ENCODE results near the gene CCBE1.

DNA sequence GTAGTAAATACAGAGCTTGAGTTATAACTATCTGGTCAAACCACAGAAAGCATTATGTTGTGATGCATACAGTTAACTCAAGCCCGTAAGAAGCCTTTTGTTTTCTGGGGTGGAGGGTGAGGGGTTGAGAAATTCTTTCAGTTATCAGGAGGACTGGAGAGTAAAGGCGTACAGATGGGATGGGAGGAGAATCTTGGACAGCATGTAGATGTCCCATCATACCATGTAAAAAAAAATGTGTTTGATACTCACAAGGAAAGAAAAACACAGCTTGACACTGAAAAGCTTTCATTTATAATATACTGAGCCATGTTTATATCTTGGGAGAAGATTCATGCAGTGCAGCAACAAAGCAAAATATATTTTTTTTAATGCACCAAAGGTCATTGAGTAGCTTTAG, 12.4 kb downstream of the CCBE1 start:
- TF ChIP-seq, protein P1, sequence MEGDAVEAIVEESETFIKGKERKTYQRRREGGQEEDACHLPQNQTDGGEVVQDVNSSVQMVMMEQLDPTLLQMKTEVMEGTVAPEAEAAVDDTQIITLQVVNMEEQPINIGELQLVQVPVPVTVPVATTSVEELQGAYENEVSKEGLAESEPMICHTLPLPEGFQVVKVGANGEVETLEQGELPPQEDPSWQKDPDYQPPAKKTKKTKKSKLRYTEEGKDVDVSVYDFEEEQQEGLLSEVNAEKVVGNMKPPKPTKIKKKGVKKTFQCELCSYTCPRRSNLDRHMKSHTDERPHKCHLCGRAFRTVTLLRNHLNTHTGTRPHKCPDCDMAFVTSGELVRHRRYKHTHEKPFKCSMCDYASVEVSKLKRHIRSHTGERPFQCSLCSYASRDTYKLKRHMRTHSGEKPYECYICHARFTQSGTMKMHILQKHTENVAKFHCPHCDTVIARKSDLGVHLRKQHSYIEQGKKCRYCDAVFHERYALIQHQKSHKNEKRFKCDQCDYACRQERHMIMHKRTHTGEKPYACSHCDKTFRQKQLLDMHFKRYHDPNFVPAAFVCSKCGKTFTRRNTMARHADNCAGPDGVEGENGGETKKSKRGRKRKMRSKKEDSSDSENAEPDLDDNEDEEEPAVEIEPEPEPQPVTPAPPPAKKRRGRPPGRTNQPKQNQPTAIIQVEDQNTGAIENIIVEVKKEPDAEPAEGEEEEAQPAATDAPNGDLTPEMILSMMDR (IDR thresholded peaks at IDR 0.05; ENCODE audit: insufficient read depth, low read depth, low read length) = no peak
- no peak for TF ChIP-seq EZH2 (IDR thresholded peaks at IDR 0.05; ENCODE audit: insufficient read depth, low read length)
